ENCODE data around the gene KCTD21. TPM values are rescaled to one million over a fixed set of nuclear protein-coding genes. Genes with fewer than 3 reads are reported as not detected.
A peak's percentile ranks its signal among the peaks of the same experiment; 100 is the strongest.

Gene KCTD21
- polyA plus RNA-seq, 3 donors from 2014 or later: 0.44 to 1.1 TPM; not detected in 1

GRCh38 chr11:78213526-78214330 lies 25.3 kb upstream of the KCTD21 start:
- DNase-seq: no peak
- Mint-ChIP-seq H3K27ac (no peak overlapping the region), H3K36me3 (peaks cover 17 to 30% (median 23%) of the 10 kb centered on the region in 3 donors), H3K9me3 (no peaks in the 10 kb centered on the region), H3K4me3 (no peak overlapping the region), H3K27me3 (ENCODE audit: low read depth in 3 of 3) (peaks cover 0 to 2% (median 0%) of the 10 kb centered on the region in 3 donors), H3K4me1 (no peaks in the 10 kb centered on the region)

- no peaks in the 10 kb centered on the region for H3K4me1 Mint-ChIP-seq
- no peak overlapping the region for H3K27ac Mint-ChIP-seq
- no peak for DNase-seq
- no peaks in the 10 kb centered on the region for H3K9me3 Mint-ChIP-seq
- peaks cover 17 to 30% (median 23%) of the 10 kb centered on the region in 3 donors for H3K36me3 Mint-ChIP-seq
- peaks cover 0 to 2% (median 0%) of the 10 kb centered on the region in 3 donors for H3K27me3 Mint-ChIP-seq (ENCODE audit: low read depth in 3 of 3)
- no peak overlapping the region for H3K4me3 Mint-ChIP-seq
Measured at GRCh38 chr11:78212586-78213371, 24.4 kb upstream of the KCTD21 start.

GRCh38 chr11:78211565-78211964 lies 23.1 kb upstream of the KCTD21 start:
- H3K4me1 Mint-ChIP-seq: no peaks in the 10 kb centered on the region
- H3K9me3 Mint-ChIP-seq: no peaks in the 10 kb centered on the region
- H3K4me3 Mint-ChIP-seq: no peak overlapping the region
- peaks cover 12 to 28% (median 16%) of the 10 kb centered on the region in 3 donors for H3K36me3 Mint-ChIP-seq
- H3K27ac Mint-ChIP-seq: no peak overlapping the region
- no peak for DNase-seq
- peaks cover 0 to 3% (median 0%) of the 10 kb centered on the region in 3 donors for H3K27me3 Mint-ChIP-seq (ENCODE audit: low read depth in 3 of 3)

GRCh38 chr11:78210000-78210608 lies 21.7 kb upstream of the KCTD21 start:
- no peaks in the 10 kb centered on the region for H3K9me3 Mint-ChIP-seq
- DNase-seq: no peak
- H3K27ac Mint-ChIP-seq: no peak overlapping the region
- H3K4me3 Mint-ChIP-seq: no peak overlapping the region
- peaks cover 12 to 28% (median 16%) of the 10 kb centered on the region in 3 donors for H3K36me3 Mint-ChIP-seq
- peaks cover 0 to 3% (median 0%) of the 10 kb centered on the region in 3 donors for H3K27me3 Mint-ChIP-seq (ENCODE audit: low read depth in 3 of 3)
- H3K4me1 Mint-ChIP-seq: no peaks in the 10 kb centered on the region

GRCh38 chr11:78209478-78209877 lies 21.1 kb upstream of the KCTD21 start:
- Mint-ChIP-seq H3K9me3 (no peaks in the 10 kb centered on the region), H3K27me3 (ENCODE audit: low read depth in 3 of 3) (peaks cover 0 to 4% (median 0%) of the 10 kb centered on the region in 3 donors), H3K4me3 (no peak overlapping the region), H3K27ac (peak overlapping the region in 1 of 6 donors; percentile 18), H3K4me1 (no peaks in the 10 kb centered on the region), H3K36me3 (peaks cover 12 to 26% (median 16%) of the 10 kb centered on the region in 3 donors)
- no peak for DNase-seq

GRCh38 chr11:78208257-78209165 lies 20.1 kb upstream of the KCTD21 start:
- peaks cover 0 to 5% (median 0%) of the 10 kb centered on the region in 3 donors for H3K27me3 Mint-ChIP-seq (ENCODE audit: low read depth in 3 of 3)
- no peaks in the 10 kb centered on the region for H3K4me1 Mint-ChIP-seq
- no peaks in the 10 kb centered on the region for H3K9me3 Mint-ChIP-seq
- no peak overlapping the region for H3K4me3 Mint-ChIP-seq
- DNase-seq: no peak
- no peak overlapping the region for H3K27ac Mint-ChIP-seq
- peaks cover 12 to 26% (median 16%) of the 10 kb centered on the region in 3 donors for H3K36me3 Mint-ChIP-seq

GRCh38 chr11:78207532-78208256 lies 19.3 kb upstream of the KCTD21 start:
- Mint-ChIP-seq H3K27me3 (ENCODE audit: low read depth in 3 of 3) (peaks cover 0 to 5% (median under 1%) of the 10 kb centered on the region in 3 donors), H3K4me3 (no peak overlapping the region), H3K4me1 (peaks cover 6 to 7% of the 10 kb centered on the region in 2 donors), H3K9me3 (no peaks in the 10 kb centered on the region), H3K27ac (no peak overlapping the region), H3K36me3 (peaks cover 12 to 26% (median 20%) of the 10 kb centered on the region in 3 donors)
- DNase-seq: no peak

- Mint-ChIP-seq H3K27ac (no peak overlapping the region), H3K36me3 (peaks cover 7 to 24% (median 10%) of the 10 kb centered on the region in 3 donors), H3K9me3 (no peaks in the 10 kb centered on the region), H3K27me3 (ENCODE audit: low read depth in 3 of 3) (peaks cover 0 to 3% (median 3%) of the 10 kb centered on the region in 3 donors), H3K4me3 (no peak overlapping the region), H3K4me1 (peaks cover 17 to 21% of the 10 kb centered on the region in 2 donors)
- no peak for DNase-seq
Measured at GRCh38 chr11:78205691-78206090, 17.3 kb upstream of the KCTD21 start.

- Mint-ChIP-seq H3K36me3 (peaks cover 4 to 21% (median 10%) of the 10 kb centered on the region in 3 donors), H3K4me3 (no peak overlapping the region), H3K4me1 (peaks cover 17 to 21% of the 10 kb centered on the region in 2 donors), H3K27ac (no peak overlapping the region), H3K9me3 (no peaks in the 10 kb centered on the region), H3K27me3 (ENCODE audit: low read depth in 3 of 3) (peaks cover 0 to 3% (median 3%) of the 10 kb centered on the region in 3 donors)
- DNase-seq: no peak
Measured at GRCh38 chr11:78205256-78205655, 16.8 kb upstream of the KCTD21 start.

GRCh38 chr11:78203184-78203583 lies 14.8 kb upstream of the KCTD21 start:
- peaks cover 17 to 21% of the 10 kb centered on the region in 2 donors for H3K4me1 Mint-ChIP-seq
- peaks cover 0 to 4% (median 3%) of the 10 kb centered on the region in 3 donors for H3K27me3 Mint-ChIP-seq (ENCODE audit: low read depth in 3 of 3)
- peak in 2 of 3 donors; percentile 6 to 14 for DNase-seq
- no peaks in the 10 kb centered on the region for H3K9me3 Mint-ChIP-seq
- H3K4me3 Mint-ChIP-seq: peak overlapping the region in 4 of 5 donors; percentile 25 to 71 (median 52)
- H3K36me3 Mint-ChIP-seq: peaks cover 4 to 20% (median 6%) of the 10 kb centered on the region in 3 donors
- peak overlapping the region; percentile 5 to 88 (median 68) for H3K27ac Mint-ChIP-seq

- Mint-ChIP-seq H3K4me1 (peaks cover 17 to 21% of the 10 kb centered on the region in 2 donors), H3K36me3 (peaks cover 4 to 20% (median 6%) of the 10 kb centered on the region in 3 donors), H3K27ac (peak overlapping the region; percentile 40 to 88 (median 76)), H3K4me3 (peak overlapping the region; percentile 25 to 71 (median 40)), H3K27me3 (ENCODE audit: low read depth in 3 of 3) (peaks cover 0 to 4% (median 3%) of the 10 kb centered on the region in 3 donors), H3K9me3 (no peaks in the 10 kb centered on the region)
- DNase-seq: peak; percentile 22 to 49 (median 47)
Measured at GRCh38 chr11:78202733-78203167, 14.3 kb upstream of the KCTD21 start.

Data from immature natural killer cell (primary cell).